ENCODE data around the gene RAB6B.

- no peak for TF ChIP-seq CTCF (IDR thresholded peaks at IDR 0.05)
- no peak for TF ChIP-seq POLR2A (IDR thresholded peaks at IDR 0.05)
Observed at GRCh38 chr3:133928903-133929607, 33.4 kb upstream of the RAB6B start.
